GM18951 (cell line): ENCODE data around the gene NHSL1.

Experiments
- POLR2A ChIP-seq: IDR thresholded peaks from 4 replicates; pipeline ENCODE4 v1.6.1; 2011; ENCODE audit warnings: mild to moderate bottlenecking; ENCODE audit not compliant: insufficient read length, insufficient read depth; ENCODE audit errors: extremely low read depth
- in situ Hi-C: fragments of 300-500 bp; cut with MboI; formaldehyde crosslinking; loops from one replicate; pipeline ENCODE4 v1.12.0; 2022; ENCODE audit warnings: low sequenced_read_pairs, mixed read lengths, inconsistent platforms; ENCODE audit not compliant: unreplicated experiment

Gene NHSL1

GRCh38 chr6:138455746-138456400 is 43.4 kb downstream of the NHSL1 start:
- in situ Hi-C loops: no loop called here
- TF ChIP-seq POLR2A: no peak

- no peak for TF ChIP-seq POLR2A
- in situ Hi-C loops: no loop called here
These were observed 44.1 kb downstream of the NHSL1 start for GRCh38 chr6:138454981-138455706.

- TF ChIP-seq POLR2A: no peak
- in situ Hi-C loops: no loop called here
These were observed 48.3 kb downstream of the NHSL1 start for GRCh38 chr6:138451043-138451442.

GRCh38 chr6:138450445-138450844 is 48.8 kb downstream of the NHSL1 start:
- no peak for TF ChIP-seq POLR2A

GRCh38 chr6:138446821-138447220 is 52.5 kb downstream of the NHSL1 start:
- in situ Hi-C loops: no loop called here

More at GRCh38 chr6:138450445-138450844, 48.8 kb downstream of the NHSL1 start:
- in situ Hi-C loops: no loop called here

GRCh38 chr6:138443979-138444378 is 55.3 kb downstream of the NHSL1 start:
- in situ Hi-C loops: no loop called here
- TF ChIP-seq POLR2A: no peak

More at GRCh38 chr6:138446821-138447220, 52.5 kb downstream of the NHSL1 start:
- TF ChIP-seq POLR2A: no peak

GRCh38 chr6:138442663-138443062 is 56.6 kb downstream of the NHSL1 start:
- TF ChIP-seq POLR2A: no peak
- in situ Hi-C loops: no loop called here

GRCh38 chr6:138441965-138442364 is 57.3 kb downstream of the NHSL1 start:
- in situ Hi-C loops: no loop called here

GRCh38 chr6:138440758-138441357 is 58.4 kb downstream of the NHSL1 start:
- no peak for TF ChIP-seq POLR2A
- in situ Hi-C loops: no loop called here

More at GRCh38 chr6:138441965-138442364, 57.3 kb downstream of the NHSL1 start:
- TF ChIP-seq POLR2A: no peak

- no peak for TF ChIP-seq POLR2A
- in situ Hi-C loops: no loop called here
These were observed 59.0 kb downstream of the NHSL1 start for GRCh38 chr6:138440296-138440695.

GRCh38 chr6:138439546-138439945 is 59.7 kb downstream of the NHSL1 start:
- TF ChIP-seq POLR2A: no peak
- in situ Hi-C loops: no loop called here

GRCh38 chr6:138434925-138435324 is 64.4 kb downstream of the NHSL1 start:
- no peak for TF ChIP-seq POLR2A

GRCh38 chr6:138434096-138434495 is 65.2 kb downstream of the NHSL1 start:
- TF ChIP-seq POLR2A: no peak

More at GRCh38 chr6:138434925-138435324, 64.4 kb downstream of the NHSL1 start:
- in situ Hi-C loops: loop anchor here (5.0 kb wide), 1 partner anchor 82 kb away; no protein-coding TSS in a partner anchor

More at GRCh38 chr6:138434096-138434495, 65.2 kb downstream of the NHSL1 start:
- in situ Hi-C loops: loop anchor here (5.0 kb wide), 1 partner anchor 83 kb away; no protein-coding TSS in a partner anchor
